Osteoblast (primary cell): ENCODE results near the gene BCL11A. TPM values are rescaled to one million over a fixed set of nuclear protein-coding genes. Genes with fewer than 3 reads are reported as not detected.
A peak's percentile ranks its signal among the peaks of the same experiment; 100 is the strongest.

Source experiments
- DNase-seq: peaks from one replicate; pipeline ENCODE4 v3.0.0; 2011; ENCODE audit warnings: low spot score, mixed read lengths; ENCODE audit not compliant: insufficient read length; ENCODE audit errors: missing footprints
- H2AFZ ChIP-seq: 2 replicates; pipeline ENCODE4 v1.6.0; 2011; ENCODE audit warnings: mild to moderate bottlenecking, low read length
- H3K27ac ChIP-seq: 2 replicates; pipeline ENCODE4 v1.5.1; 2011; ENCODE audit warnings: mild to moderate bottlenecking, low read depth, low read length, moderate library complexity
- H3K27me3 ChIP-seq: 2 replicates; pipeline ENCODE4 v1.6.0; 2012; ENCODE audit warnings: mild to moderate bottlenecking, control low read depth, inconsistent platforms, low read length, moderate library complexity; ENCODE audit not compliant: insufficient read depth
- H3K36me3 ChIP-seq: 2 replicates; pipeline ENCODE4 v1.5.1; 2011; ENCODE audit warnings: mild to moderate bottlenecking, low read length, control low read depth, moderate library complexity; ENCODE audit not compliant: insufficient read depth
- H3K4me1 ChIP-seq: 2 replicates; pipeline ENCODE4 v1.5.1; 2011; ENCODE audit warnings: mild to moderate bottlenecking, low read length, control low read depth, moderate library complexity; ENCODE audit not compliant: insufficient read depth
- H3K4me2 ChIP-seq: 2 replicates; pipeline ENCODE4 v1.6.0; 2011; ENCODE audit warnings: mild to moderate bottlenecking, low read length; ENCODE audit not compliant: insufficient read depth
- H3K4me3 ChIP-seq: fragments of 200-600 bp; sonication (generic); 3 replicates; pipeline ENCODE4 v1.5.1; 2012; ENCODE audit warnings: mild to moderate bottlenecking, low read length, inconsistent platforms; ENCODE audit not compliant: insufficient read depth
- H3K79me2 ChIP-seq: 2 replicates; pipeline ENCODE4 v1.6.0; 2012; ENCODE audit warnings: mild to moderate bottlenecking, low read length, control low read depth, inconsistent platforms; ENCODE audit not compliant: insufficient read depth
- H3K9me3 ChIP-seq: 2 replicates; pipeline ENCODE4 v1.5.1; 2011; ENCODE audit warnings: low read depth, low read length, control low read depth
- H4K20me1 ChIP-seq: 2 replicates; pipeline ENCODE4 v1.6.0; 2012; ENCODE audit warnings: mild to moderate bottlenecking, low read length, control low read depth; ENCODE audit not compliant: insufficient read depth
- total RNA-seq: library from RNA; depleted of rRNA; stranded (reverse); fragments of >200 nt; gene quantifications from 2 replicates; pipeline ENCODE4 v1.2.3, GENCODE V29; 2012
- TF ChIP-seq, protein P1 (sequence below): IDR thresholded peaks from 2 replicates; pipeline ENCODE4 v1.5.1; 2011; ENCODE audit warnings: mild to moderate bottlenecking, low read depth, low read length, moderate library complexity; ENCODE audit errors: extremely low read depth

The BCL11A gene
- total RNA-seq, 1 donor, result 1.4 TPM

DNA sequence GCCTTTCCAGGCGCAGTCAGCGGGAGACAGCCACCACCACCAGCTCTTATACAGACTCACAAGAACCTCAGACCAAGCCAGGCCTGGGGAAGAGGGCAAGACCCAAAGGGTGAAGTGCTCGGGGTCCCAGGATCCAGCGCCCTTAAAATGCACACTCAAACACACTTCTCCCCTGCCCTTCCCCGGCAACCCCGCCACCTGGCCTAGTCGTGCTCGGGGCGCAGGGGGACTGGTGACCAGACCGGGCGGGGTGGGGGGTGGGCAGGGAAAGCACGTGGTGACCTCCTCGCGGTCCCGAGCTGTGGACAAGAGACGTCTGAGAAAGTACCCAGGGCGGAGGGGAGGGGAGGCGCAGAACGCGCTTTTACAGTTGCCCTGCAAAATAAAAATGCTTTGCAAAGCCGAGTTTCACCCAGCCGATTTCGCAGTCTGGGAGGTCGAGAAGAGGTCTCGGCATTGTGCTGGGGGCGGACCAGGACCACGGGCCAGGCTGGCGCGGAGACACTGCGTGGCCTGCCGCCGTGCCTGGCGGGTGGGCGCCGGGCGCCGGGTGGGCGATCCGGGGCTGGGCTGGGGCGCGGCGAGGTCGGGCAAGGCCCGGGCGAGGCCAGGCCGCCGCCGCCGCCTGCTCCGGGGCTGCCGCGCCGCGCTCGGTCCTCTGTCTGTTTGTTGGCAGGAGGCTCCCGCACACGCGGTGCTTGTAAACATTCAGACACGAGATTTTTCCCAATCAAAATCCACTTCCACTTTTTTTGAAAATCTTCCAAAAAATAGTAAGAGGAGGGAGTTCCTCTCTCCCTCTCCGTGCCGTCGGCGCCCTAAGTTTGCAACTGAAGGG lies 2.0 kb downstream of the BCL11A start:
- Histone ChIP-seq H3K4me3 (peak overlapping the region; percentile 50), H3K27ac (no peak overlapping the region), H2AFZ (no peak overlapping the region), H4K20me1 (no peaks in the 10 kb centered on the region), H3K79me2 (no peaks in the 10 kb centered on the region), H3K36me3 (no peaks in the 10 kb centered on the region), H3K27me3 (peaks cover 62% of the 10 kb centered on the region), H3K4me2 (peak overlapping the region; percentile 77), H3K9me3 (no peaks in the 10 kb centered on the region), H3K4me1 (peaks cover 5% of the 10 kb centered on the region)
- DNase-seq, result peak; percentile 80
- TF ChIP-seq, protein P1, sequence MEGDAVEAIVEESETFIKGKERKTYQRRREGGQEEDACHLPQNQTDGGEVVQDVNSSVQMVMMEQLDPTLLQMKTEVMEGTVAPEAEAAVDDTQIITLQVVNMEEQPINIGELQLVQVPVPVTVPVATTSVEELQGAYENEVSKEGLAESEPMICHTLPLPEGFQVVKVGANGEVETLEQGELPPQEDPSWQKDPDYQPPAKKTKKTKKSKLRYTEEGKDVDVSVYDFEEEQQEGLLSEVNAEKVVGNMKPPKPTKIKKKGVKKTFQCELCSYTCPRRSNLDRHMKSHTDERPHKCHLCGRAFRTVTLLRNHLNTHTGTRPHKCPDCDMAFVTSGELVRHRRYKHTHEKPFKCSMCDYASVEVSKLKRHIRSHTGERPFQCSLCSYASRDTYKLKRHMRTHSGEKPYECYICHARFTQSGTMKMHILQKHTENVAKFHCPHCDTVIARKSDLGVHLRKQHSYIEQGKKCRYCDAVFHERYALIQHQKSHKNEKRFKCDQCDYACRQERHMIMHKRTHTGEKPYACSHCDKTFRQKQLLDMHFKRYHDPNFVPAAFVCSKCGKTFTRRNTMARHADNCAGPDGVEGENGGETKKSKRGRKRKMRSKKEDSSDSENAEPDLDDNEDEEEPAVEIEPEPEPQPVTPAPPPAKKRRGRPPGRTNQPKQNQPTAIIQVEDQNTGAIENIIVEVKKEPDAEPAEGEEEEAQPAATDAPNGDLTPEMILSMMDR, result no peak

GRCh38 chr2:60550984-60551239 lies 2.5 kb downstream of the BCL11A start:
- no peak overlapping the region for H2AFZ ChIP-seq
- peaks cover 5% of the 10 kb centered on the region for H3K4me1 ChIP-seq
- TF ChIP-seq, protein P1, result no peak
- no peaks in the 10 kb centered on the region for H4K20me1 ChIP-seq
- no peak overlapping the region for H3K4me3 ChIP-seq
- H3K4me2 ChIP-seq, result peak overlapping the region; percentile 77
- no peaks in the 10 kb centered on the region for H3K79me2 ChIP-seq
- peaks cover 57% of the 10 kb centered on the region for H3K27me3 ChIP-seq
- no peaks in the 10 kb centered on the region for H3K9me3 ChIP-seq
- DNase-seq, result no peak
- no peaks in the 10 kb centered on the region for H3K36me3 ChIP-seq
- H3K27ac ChIP-seq, result no peak overlapping the region

DNA sequence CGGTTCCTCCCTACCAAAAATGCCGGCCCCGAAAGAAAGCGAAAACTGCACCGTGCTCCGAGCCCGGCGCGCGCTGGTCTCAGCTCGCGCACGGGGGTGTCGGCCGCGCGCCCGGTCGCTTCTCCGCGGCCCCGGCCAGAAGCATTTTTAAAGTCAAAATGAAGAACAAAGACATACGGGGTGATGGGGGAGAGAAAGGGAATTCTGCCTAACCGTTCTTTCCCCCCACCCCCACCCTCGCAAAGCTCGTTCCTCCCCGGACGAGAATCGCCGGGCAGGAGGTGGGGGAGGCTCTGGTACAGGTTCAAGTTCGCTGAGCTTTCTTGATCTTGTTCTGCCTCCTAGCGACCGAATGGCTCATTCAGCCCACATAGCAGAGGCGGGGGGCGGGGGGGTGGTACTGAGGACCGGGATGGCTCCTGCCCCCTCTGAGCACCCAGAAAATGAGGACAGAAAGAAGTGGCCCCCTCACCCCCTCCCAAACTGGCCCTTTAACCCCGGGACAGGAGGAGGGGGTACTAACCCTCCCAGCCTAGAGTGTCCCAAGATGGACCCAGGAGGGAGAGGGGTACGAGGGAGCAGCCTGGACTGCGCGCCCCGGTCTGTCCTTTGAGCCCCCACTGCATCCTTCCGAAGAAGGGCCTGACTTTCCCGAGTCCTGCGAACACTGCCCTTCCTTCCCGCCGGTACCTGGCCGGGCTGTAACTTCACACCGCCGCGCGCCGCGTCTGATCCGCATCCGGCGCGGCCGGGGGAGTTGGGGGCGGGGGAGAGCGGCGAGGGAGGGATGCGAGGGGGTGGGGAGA lies 3.1 kb downstream of the BCL11A start:
- Histone ChIP-seq H2AFZ (peak overlapping the region; percentile 77), H3K27ac (no peak overlapping the region), H3K4me3 (peak overlapping the region; percentile 86), H4K20me1 (no peaks in the 10 kb centered on the region), H3K36me3 (no peaks in the 10 kb centered on the region), H3K9me3 (no peaks in the 10 kb centered on the region), H3K4me2 (peak overlapping the region; percentile 89), H3K79me2 (no peaks in the 10 kb centered on the region), H3K4me1 (peaks cover 5% of the 10 kb centered on the region), H3K27me3 (peaks cover 52% of the 10 kb centered on the region)
- TF ChIP-seq, protein P1, result peak; percentile 50
- peak; percentile 92 for DNase-seq

GRCh38 chr2:60549928-60550177 lies 3.6 kb downstream of the BCL11A start:
- no peaks in the 10 kb centered on the region for H3K79me2 ChIP-seq
- no peak for DNase-seq
- H3K9me3 ChIP-seq, result no peaks in the 10 kb centered on the region
- no peaks in the 10 kb centered on the region for H4K20me1 ChIP-seq
- H3K4me2 ChIP-seq, result peak overlapping the region; percentile 89
- H3K36me3 ChIP-seq, result no peaks in the 10 kb centered on the region
- peak overlapping the region; percentile 86 for H3K4me3 ChIP-seq
- peak overlapping the region; percentile 77 for H2AFZ ChIP-seq
- H3K4me1 ChIP-seq, result peaks cover 5% of the 10 kb centered on the region
- TF ChIP-seq, protein P1, result no peak
- peaks cover 47% of the 10 kb centered on the region for H3K27me3 ChIP-seq
- H3K27ac ChIP-seq, result no peak overlapping the region
